Measurements from ENCODE around the gene JUNB.
A peak's percentile ranks its signal among the peaks of the same experiment; 100 is the strongest.

Gene JUNB

GRCh38 chr19:12838886-12839756, 47.8 kb downstream of the JUNB start:
- no peak overlapping the region for H3K27ac ChIP-seq
- no peaks in the 10 kb centered on the region for H3K36me3 ChIP-seq (replicated peaks)
- TF ChIP-seq, protein P1, sequence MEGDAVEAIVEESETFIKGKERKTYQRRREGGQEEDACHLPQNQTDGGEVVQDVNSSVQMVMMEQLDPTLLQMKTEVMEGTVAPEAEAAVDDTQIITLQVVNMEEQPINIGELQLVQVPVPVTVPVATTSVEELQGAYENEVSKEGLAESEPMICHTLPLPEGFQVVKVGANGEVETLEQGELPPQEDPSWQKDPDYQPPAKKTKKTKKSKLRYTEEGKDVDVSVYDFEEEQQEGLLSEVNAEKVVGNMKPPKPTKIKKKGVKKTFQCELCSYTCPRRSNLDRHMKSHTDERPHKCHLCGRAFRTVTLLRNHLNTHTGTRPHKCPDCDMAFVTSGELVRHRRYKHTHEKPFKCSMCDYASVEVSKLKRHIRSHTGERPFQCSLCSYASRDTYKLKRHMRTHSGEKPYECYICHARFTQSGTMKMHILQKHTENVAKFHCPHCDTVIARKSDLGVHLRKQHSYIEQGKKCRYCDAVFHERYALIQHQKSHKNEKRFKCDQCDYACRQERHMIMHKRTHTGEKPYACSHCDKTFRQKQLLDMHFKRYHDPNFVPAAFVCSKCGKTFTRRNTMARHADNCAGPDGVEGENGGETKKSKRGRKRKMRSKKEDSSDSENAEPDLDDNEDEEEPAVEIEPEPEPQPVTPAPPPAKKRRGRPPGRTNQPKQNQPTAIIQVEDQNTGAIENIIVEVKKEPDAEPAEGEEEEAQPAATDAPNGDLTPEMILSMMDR (IDR thresholded peaks at IDR 0.05; ENCODE audit: low read depth, low read length, missing control alignments), result no peak
- no peak for DNase-seq
- in situ Hi-C loops (cut with HindIII; ENCODE audit: low pct_ligation_motif_present, low sequenced_read_pairs), result no loop called here
- H3K4me3 ChIP-seq (ENCODE audit: low read depth, low read length), result no peak overlapping the region
- peaks cover 55% of the 10 kb centered on the region for H3K27me3 ChIP-seq (replicated peaks)

DNA sequence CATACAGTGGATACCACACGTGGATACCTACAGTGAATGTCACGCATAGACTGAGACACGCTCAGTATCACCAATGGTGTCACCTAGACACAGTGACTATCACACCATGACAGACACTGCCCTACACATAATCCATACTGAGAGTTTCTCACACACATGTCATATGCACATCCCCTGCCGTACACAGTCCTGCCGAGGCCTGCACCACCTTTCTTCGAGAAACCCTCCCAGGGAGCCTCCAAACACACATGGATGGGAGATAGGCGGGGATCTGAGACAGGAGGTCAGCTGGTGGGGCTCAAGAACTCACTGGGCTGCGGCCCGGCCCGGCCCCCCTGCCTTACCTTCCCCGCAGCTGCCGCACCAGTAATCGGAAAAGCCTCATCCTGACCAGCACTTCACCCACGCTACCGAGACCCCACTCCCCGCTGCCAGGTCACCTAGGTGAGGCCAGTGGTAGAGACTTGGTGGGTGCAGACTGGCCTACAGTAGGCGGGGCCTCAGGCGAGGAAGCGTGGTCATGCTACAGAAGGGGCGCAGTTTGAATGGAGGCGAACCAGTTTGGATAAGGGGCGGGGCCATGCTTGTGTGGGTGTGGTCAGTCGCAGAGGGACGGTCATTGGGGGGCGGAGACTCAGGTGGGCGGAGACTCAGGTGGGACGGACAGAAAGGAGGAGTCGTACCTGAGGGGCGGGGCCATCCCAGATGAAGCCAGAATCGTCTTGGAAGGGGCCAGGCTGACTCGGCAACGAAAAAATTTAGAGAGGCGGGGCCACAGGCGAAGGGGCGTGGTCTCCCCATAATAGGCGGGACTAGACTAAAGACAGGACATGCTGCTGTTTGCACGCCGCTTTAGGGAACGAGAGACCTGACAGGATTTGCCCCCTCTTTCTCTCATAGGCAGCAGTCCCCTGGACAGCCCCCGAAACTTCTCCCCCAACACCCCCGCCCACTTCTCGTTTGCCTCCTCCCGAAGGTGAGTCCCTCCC, 49.1 kb downstream of the JUNB start:
- Histone ChIP-seq H3K27ac (no peak overlapping the region), H3K27me3 (replicated peaks) (peaks cover 42% of the 10 kb centered on the region), H3K4me3 (ENCODE audit: low read depth, low read length) (peak overlapping the region; percentile 26), H3K36me3 (replicated peaks) (no peaks in the 10 kb centered on the region)
- in situ Hi-C loops (cut with HindIII; ENCODE audit: low pct_ligation_motif_present, low sequenced_read_pairs), result no loop called here
- peak; percentile 84 for DNase-seq
- TF ChIP-seq, protein P1 (IDR thresholded peaks at IDR 0.05; ENCODE audit: low read depth, low read length, missing control alignments), result no peak

GRCh38 chr19:12841094-12841493, 49.8 kb downstream of the JUNB start:
- in situ Hi-C loops (cut with HindIII; ENCODE audit: low pct_ligation_motif_present, low sequenced_read_pairs), result no loop called here
- Histone ChIP-seq H3K27me3 (replicated peaks) (peaks cover 37% of the 10 kb centered on the region), H3K4me3 (ENCODE audit: low read depth, low read length) (peak overlapping the region; percentile 26), H3K27ac (no peak overlapping the region), H3K36me3 (replicated peaks) (no peaks in the 10 kb centered on the region)
- DNase-seq, result no peak
- TF ChIP-seq, protein P1 (IDR thresholded peaks at IDR 0.05; ENCODE audit: low read depth, low read length, missing control alignments), result no peak

GRCh38 chr19:12842511-12842910, 51.2 kb downstream of the JUNB start:
- in situ Hi-C loops (cut with HindIII; ENCODE audit: low pct_ligation_motif_present, low sequenced_read_pairs), result no loop called here
- no peak for DNase-seq
- Histone ChIP-seq H3K27ac (no peak overlapping the region), H3K4me3 (ENCODE audit: low read depth, low read length) (no peak overlapping the region), H3K36me3 (replicated peaks) (no peaks in the 10 kb centered on the region), H3K27me3 (replicated peaks) (peaks cover 27% of the 10 kb centered on the region)
- TF ChIP-seq, protein P1 (IDR thresholded peaks at IDR 0.05; ENCODE audit: low read depth, low read length, missing control alignments), result no peak

Measured in brain microvascular endothelial cell (primary cell).